Right kidney (tissue), 1 donor: ENCODE measurements around the gene MFAP1.
"Not testable (repeated sequence)": the region's sequence is repeated elsewhere in the genome, so short reads cannot be mapped to it uniquely, and the experiment has no call there.

ENCODE experiments used
- DNase-seq: peaks from one replicate; pipeline ENCODE4 v3.0.0-alpha.2; 2016

The MFAP1 gene

GRCh38 chr15:43825305-43825704 lies 815 bp upstream of the MFAP1 start:
- not testable (repeated sequence) for DNase-seq

DNA sequence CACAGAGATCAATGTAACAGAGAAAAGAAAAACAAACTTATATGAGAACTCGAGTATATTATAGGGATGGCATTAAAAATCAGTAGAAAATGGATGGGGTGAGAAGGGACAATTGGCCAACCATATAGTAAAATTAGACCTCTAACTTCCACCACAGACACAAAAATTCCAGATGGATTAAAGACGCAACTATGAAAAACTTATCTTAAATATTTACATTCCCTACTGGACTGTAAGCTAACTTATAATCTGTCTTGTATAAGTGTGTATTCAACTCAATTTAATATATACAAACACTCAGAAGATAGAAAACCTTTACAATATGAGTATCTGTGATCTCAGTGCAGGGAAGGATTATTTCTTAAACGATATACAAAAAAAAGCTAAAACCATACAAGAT lies 3.0 kb downstream of the MFAP1 start:
- no peak for DNase-seq

DNA sequence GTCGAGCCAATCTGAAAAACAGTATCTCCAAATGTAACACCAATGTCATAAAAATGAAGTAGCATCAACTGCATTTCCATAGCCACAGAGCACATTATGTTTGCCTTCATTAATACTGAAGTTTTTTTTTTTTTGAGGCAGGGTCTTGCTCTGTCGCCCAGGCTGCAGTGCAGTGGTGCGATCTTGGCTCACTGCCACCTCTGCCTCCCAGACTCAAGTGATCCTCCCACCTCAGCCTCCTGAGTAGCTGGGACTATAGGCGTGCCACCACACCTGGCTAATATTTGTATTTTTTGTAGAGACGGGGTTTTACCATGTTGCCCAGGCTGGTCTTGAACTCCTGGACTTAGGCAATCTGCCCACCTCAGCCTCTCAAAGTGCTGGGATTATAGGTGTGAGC lies 9.4 kb downstream of the MFAP1 start:
- not testable (repeated sequence) for DNase-seq

GRCh38 chr15:43808960-43809678 lies 15.4 kb downstream of the MFAP1 start:
- no peak for DNase-seq

DNA sequence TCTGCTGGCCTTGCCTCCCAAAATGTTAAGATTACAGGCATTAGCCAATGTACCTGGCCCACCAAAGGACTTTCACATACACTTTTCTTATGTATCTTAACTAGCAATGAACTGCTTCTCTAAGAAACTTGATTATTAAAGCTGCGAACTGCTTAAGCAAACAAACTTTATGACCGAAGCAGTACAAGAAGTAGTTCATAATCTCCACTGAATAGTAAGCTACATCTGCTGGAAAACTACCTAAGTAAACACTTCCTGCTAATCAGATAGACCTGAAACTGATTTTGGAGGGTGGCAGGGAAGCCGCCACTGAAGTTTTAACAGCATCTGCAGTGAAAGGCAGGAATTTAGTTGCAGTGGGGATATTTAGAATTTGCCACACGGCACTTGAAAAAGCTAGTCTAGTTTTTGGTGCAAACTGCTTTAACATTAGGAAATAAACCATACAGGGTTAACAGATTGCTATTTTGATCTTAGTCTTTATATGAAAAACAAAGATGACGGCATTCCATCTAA lies 16.0 kb downstream of the MFAP1 start:
- no peak for DNase-seq

- not testable (repeated sequence) for DNase-seq
Measured at GRCh38 chr15:43802676-43803075, 21.8 kb downstream of the MFAP1 start.

DNA sequence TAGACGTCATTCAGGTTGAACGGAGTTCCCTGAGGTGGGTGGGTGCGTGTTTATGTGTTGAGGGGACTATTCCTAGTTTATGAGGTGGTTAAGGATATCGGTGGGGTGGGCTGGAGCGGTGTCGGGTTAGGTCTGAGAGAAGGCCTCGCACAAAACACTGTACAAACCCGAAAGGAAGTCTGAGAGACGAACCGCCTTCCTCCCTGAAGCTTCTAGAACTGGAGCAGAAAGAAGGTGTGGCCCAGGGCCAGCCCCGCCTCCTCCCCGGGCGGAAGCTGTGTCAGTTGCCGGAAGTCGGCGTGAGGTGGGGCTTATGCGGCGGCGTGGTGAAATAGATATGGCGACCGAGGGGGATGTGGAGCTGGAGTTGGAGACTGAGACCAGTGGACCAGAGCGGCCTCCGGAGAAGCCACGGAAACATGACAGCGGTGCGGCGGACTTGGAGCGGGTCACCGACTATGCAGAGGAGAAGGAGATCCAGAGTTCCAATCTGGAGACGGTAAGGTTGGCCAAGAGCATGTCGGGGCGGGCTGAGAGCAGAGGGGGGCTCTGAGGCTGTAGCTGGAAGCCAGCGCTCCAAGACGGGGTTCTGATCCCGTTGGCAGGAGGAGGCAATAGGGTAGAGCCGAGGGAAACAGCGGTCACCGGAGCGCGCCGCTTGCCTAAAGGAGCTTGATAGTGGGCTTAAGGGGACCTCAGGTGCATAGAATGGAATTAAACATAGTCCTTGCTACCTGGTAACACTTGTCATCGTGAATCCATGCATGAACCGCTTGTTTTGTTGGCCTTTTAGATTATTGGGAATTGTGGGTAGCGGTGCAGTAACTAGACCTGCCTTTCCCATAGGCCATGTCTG lies 24.0 kb downstream of the MFAP1 start, which contains the start of gene HYPK:
Gene HYPK (plus strand): TSS at position 314 of the 856 bp plus-strand sequence. CDS start 24 bp downstream, at position 338.
- peak; percentile 80 for DNase-seq

DNA sequence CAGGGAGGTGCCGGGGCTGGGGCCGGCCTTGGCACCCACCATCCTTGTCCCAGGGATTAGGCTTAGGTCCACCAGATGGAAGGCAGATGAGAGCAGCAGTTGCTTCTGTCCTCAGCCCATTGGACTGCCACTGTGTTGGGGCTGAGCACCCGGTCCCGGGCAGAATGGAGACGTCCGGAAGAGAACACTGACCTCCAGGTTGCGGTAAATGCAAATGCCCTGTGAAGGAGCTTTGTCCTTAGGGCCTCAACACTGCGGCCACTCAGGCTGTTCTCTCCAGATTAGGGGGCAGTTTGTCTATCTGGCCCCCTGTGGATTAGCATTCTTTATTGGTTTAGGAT lies 24.6 kb downstream of the MFAP1 start, which contains the start of gene SERINC4:
Gene SERINC4 (minus strand): TSS at position 276 of the 341 bp plus-strand sequence. CDS start 234 bp downstream, at position 42.
- DNase-seq = no peak

GRCh38 chr15:43799209-43799944 lies 25.1 kb downstream of the MFAP1 start:
- DNase-seq = peak; percentile 19

GRCh38 chr15:43796566-43796965 lies 27.9 kb downstream of the MFAP1 start:
- no peak for DNase-seq

DNA sequence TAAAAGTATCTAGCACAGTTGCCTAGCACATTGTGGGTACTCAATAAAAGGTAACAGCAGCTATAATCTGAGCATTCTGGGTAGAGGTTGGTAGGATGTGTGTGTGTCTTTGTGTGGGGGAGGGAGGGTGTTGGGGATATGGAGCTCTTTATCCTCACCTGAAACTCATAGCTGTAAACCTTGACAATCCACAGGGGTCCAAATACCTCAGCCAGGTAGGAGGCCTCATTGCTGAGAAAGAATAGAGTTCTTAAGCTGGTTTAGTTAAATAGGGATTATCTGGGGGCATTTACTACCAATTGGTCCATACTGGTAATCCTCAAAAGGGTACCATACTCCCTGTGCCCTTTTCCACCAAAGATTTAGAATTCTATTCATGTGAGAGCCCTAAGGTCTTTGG lies 28.5 kb downstream of the MFAP1 start:
- no peak for DNase-seq

- DNase-seq = no peak
Measured at GRCh38 chr15:43795197-43795596, 29.3 kb downstream of the MFAP1 start.

GRCh38 chr15:43794269-43795037 lies 30.0 kb downstream of the MFAP1 start:
- DNase-seq = no peak

DNA sequence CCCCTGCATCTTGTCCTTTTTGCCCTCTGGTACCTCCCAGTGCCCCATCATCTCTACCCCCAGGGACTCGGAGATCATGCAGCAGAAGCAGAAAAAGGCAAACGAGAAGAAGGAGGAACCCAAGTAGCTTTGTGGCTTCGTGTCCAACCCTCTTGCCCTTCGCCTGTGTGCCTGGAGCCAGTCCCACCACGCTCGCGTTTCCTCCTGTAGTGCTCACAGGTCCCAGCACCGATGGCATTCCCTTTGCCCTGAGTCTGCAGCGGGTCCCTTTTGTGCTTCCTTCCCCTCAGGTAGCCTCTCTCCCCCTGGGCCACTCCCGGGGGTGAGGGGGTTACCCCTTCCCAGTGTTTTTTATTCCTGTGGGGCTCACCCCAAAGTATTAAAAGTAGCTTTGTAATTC lies 30.8 kb downstream of the MFAP1 start:
- no peak for DNase-seq

- no peak for DNase-seq
Measured at GRCh38 chr15:43792761-43793476, 31.6 kb downstream of the MFAP1 start.

- peak; percentile 92 for DNase-seq
Measured at GRCh38 chr15:43791993-43792760, 32.3 kb downstream of the MFAP1 start, which contains the start of gene SERF2. TSS of gene SERF2 (plus strand) at chr15:43792320. CDS start at chr15:43792377, 57 bp downstream.

DNA sequence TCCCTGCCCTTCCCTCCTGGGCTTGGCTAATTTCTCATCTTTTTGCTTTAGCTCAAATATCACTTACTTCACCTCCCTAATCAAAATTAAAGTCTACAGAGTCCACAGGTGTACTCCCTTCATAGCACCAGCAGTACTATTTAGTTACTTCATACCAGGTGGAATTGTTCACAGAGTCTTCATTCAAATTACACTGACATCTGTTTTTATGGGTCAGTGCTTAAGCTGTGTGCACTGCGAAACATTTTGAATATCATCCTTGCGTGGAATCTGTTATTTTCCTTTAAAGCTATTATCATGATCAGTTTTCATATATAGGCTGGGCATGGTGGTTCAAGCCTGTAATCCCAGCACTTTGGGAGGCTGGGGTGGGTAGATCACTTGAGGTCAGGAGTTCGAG lies 35.1 kb downstream of the MFAP1 start:
- DNase-seq = no peak

DNA sequence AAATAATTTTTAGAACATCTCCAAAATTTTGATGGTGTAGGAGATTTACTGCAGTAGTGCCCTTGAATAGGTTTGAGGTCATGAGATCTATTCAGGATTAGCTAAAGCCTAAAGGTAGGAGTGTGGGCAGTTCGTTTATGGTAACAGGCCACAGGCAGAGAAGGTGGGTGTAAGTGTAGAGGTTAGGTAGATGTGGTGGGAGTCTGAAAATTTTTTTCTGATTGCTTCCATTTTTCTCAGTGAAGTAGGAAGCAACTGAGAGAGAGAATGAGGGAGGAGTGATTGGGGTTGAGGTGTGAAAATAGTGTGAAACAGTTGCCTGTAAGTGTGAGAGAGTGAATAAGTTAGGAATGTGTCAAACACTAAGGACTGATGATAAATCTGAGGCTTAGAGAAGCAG lies 45.5 kb downstream of the MFAP1 start:
- DNase-seq = no peak

DNA sequence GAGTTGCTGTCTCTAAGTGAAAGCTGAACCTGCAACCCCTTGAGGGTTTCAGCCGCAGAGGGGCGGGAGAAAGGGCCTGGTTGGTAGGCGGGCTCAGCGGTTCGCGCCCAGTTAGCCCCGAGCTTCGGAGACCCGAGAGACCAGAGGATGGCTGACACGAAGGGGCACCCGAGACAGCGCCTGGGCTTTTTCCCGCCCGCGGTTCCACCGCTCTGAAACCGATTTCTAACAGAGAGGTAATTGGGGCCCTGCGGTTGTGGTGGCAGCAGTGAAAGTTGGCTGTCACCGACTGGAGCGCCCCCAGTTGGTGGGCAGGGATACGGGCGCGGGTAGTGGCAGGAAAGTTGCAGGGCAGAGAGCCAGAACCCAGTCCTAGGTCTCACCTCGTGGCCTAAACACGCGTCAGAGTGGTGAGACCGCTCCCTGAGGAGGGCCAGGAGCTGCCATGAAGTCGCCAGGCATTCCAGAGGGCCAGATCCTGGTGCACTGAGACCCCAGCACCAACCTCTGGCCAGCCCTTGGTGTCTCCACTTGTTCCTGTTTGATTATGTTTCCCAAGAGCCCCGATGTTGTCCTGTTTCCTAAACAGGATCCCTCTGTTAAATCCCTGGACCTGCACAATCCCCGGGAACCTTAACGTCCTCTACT lies 47.1 kb downstream of the MFAP1 start:
- DNase-seq = peak; percentile 83
